ENCODE data around the gene ATXN7L3B.

- TF ChIP-seq ZFP30 (CRISPR knock-in tag; IDR thresholded peaks at IDR 0.05) (no peak), ARNTL (CRISPR knock-in tag; IDR thresholded peaks at IDR 0.05; ENCODE audit: borderline replicate concordance, low read depth) (no peak), ZNF565 (CRISPR knock-in tag; conservative IDR thresholded peaks at IDR 0.05; ENCODE audit: low read depth) (no peak), PATZ1 (CRISPR knock-in tag; IDR thresholded peaks at IDR 0.05; ENCODE audit: borderline replicate concordance) (no peak), RARB (CRISPR knock-in tag; IDR thresholded peaks at IDR 0.05) (no peak), ZNF8 (CRISPR knock-in tag; IDR thresholded peaks at IDR 0.05) (no peak)
These were observed 46.3 kb upstream of the ATXN7L3B start for GRCh38 chr12:74491374-74491773.
